ENCODE measurements around the gene GDF7. TPM values are rescaled to one million over a fixed set of nuclear protein-coding genes. Genes with fewer than 3 reads are reported as not detected.
A peak's percentile ranks its signal among the peaks of the same experiment; 100 is the strongest.

GDF7 gene
- total RNA-seq, 4 donors from 2014 or later = 1.9 to 3.1 (median 2.4) TPM

GRCh38 chr2:20632446-20632990 lies 34.4 kb upstream of the GDF7 start:
- TF ChIP-seq EP300 (IDR thresholded peaks at IDR 0.05) (no peak), CTCF (IDR thresholded peaks at IDR 0.05) (no peak), POLR2AphosphoS5 (IDR thresholded peaks at IDR 0.05) (no peak), POLR2A (IDR thresholded peaks at IDR 0.05) (no peak)
- H3K27ac ChIP-seq = no peak overlapping the region
- 62% methylated on average over 7 of the region's 7 CpGs for WGBS
- peaks cover 18% of the 10 kb centered on the region for H3K36me3 ChIP-seq
- peaks cover 42% of the 10 kb centered on the region for H3K4me1 ChIP-seq
- H3K9me3 ChIP-seq = no peaks in the 10 kb centered on the region
- no peak for DNase-seq (ENCODE audit: low spot score in 2 of 2)
- no peak overlapping the region for H3K4me3 ChIP-seq
- no peaks in the 10 kb centered on the region for H3K27me3 ChIP-seq

GRCh38 chr2:20633001-20633400 lies 33.9 kb upstream of the GDF7 start:
- Histone ChIP-seq H3K4me1 (peaks cover 42% of the 10 kb centered on the region), H3K27ac (no peak overlapping the region), H3K36me3 (peaks cover 23% of the 10 kb centered on the region), H3K4me3 (no peak overlapping the region), H3K27me3 (no peaks in the 10 kb centered on the region), H3K9me3 (no peaks in the 10 kb centered on the region)
- TF ChIP-seq POLR2AphosphoS5 (IDR thresholded peaks at IDR 0.05) (no peak), CTCF (IDR thresholded peaks at IDR 0.05) (no peak), POLR2A (IDR thresholded peaks at IDR 0.05) (no peak), EP300 (IDR thresholded peaks at IDR 0.05) (no peak)
- 99% methylated on average over 4 of the region's 4 CpGs for WGBS
- DNase-seq (ENCODE audit: low spot score in 2 of 2) = no peak

- no peak for TF ChIP-seq CTCF (IDR thresholded peaks at IDR 0.05)
- TF ChIP-seq POLR2AphosphoS5 (IDR thresholded peaks at IDR 0.05) = peak in 2 of 3 donors; percentile 21 to 41
- Histone ChIP-seq H3K9me3 (no peaks in the 10 kb centered on the region), H3K4me1 (peaks cover 42% of the 10 kb centered on the region), H3K27me3 (no peaks in the 10 kb centered on the region), H3K4me3 (no peak overlapping the region), H3K36me3 (peaks cover 33% of the 10 kb centered on the region), H3K27ac (peak overlapping the region; percentile 64)
- WGBS = 63% methylated on average over 13 of the region's 18 CpGs
- no peak for DNase-seq (ENCODE audit: low spot score in 2 of 2)
These were observed 33.0 kb upstream of the GDF7 start for GRCh38 chr2:20633794-20634506.

- Histone ChIP-seq H3K4me1 (peaks cover 42% of the 10 kb centered on the region), H3K4me3 (no peak overlapping the region), H3K27ac (peak overlapping the region; percentile 64), H3K9me3 (no peaks in the 10 kb centered on the region), H3K27me3 (no peaks in the 10 kb centered on the region), H3K36me3 (peaks cover 36% of the 10 kb centered on the region)
- DNase-seq (ENCODE audit: low spot score in 2 of 2) = no peak
- no peak for TF ChIP-seq POLR2AphosphoS5 (IDR thresholded peaks at IDR 0.05)
- TF ChIP-seq EP300 (IDR thresholded peaks at IDR 0.05) = no peak
- no peak for TF ChIP-seq CTCF (IDR thresholded peaks at IDR 0.05)
- TF ChIP-seq POLR2A (IDR thresholded peaks at IDR 0.05) = no peak
- 63% methylated on average over 7 of the region's 9 CpGs for WGBS
These were observed 32.3 kb upstream of the GDF7 start for GRCh38 chr2:20634507-20635112.

GRCh38 chr2:20635113-20635510 lies 31.8 kb upstream of the GDF7 start:
- peak in 1 of 2 donors; percentile 64 for DNase-seq (ENCODE audit: low spot score in 2 of 2)
- no peak overlapping the region for H3K4me3 ChIP-seq
- WGBS = 73% methylated on average over 5 of the region's 5 CpGs
- peak overlapping the region; percentile 64 for H3K27ac ChIP-seq
- H3K27me3 ChIP-seq = no peaks in the 10 kb centered on the region
- no peaks in the 10 kb centered on the region for H3K9me3 ChIP-seq
- TF ChIP-seq CTCF (IDR thresholded peaks at IDR 0.05) = no peak
- no peak for TF ChIP-seq POLR2A (IDR thresholded peaks at IDR 0.05)
- TF ChIP-seq POLR2AphosphoS5 (IDR thresholded peaks at IDR 0.05) = no peak
- no peak for TF ChIP-seq EP300 (IDR thresholded peaks at IDR 0.05)
- H3K4me1 ChIP-seq = peaks cover 42% of the 10 kb centered on the region
- H3K36me3 ChIP-seq = peaks cover 36% of the 10 kb centered on the region
